Thoracic aorta (tissue), 2 donors: Measurements from ENCODE around the gene ATP9A. TPM values are rescaled to one million over a fixed set of nuclear protein-coding genes. Genes with fewer than 3 reads are reported as not detected.
A peak's percentile ranks its signal among the peaks of the same experiment; 100 is the strongest.

Experiments
- ATAC-seq: fragments of 150-250 bp; one replicate; pipeline ENCODE4 v1.8.0; 2017; ENCODE audit warnings: low read depth; ENCODE audit not compliant: insufficient number of reproducible peaks, low FRiP score
- DNase-seq: peaks from one replicate; pipeline ENCODE4 v3.0.0-alpha.2; 2020; ENCODE audit warnings: low spot score
- H3K27ac ChIP-seq, 2 donors: fragments of 200-600 bp; sonication (generic); 1 replicate in 1 of 2; 2 replicates in 1 of 2; pipeline ENCODE4 v1.5.1; 2016; ENCODE audit warnings: mild to moderate bottlenecking in 2 of 2, moderate library complexity in 2 of 2
- H3K27me3 ChIP-seq: fragments of 200-600 bp; sonication (generic); replicated peaks from 2 replicates; pipeline ENCODE4 v1.6.0; 2016; ENCODE audit warnings: mild to moderate bottlenecking; ENCODE audit not compliant: insufficient read depth
- H3K36me3 ChIP-seq: fragments of 200-600 bp; sonication (generic); one replicate; pipeline ENCODE4 v1.5.1; 2016
- H3K4me1 ChIP-seq, 2 donors: fragments of 200-600 bp; sonication (generic); 1 replicate in 1 of 2; 2 replicates in 1 of 2; pipeline versions ENCODE4 v1.5.1 to v1.6.0; 2016; ENCODE audit warnings: low read depth in 2 of 2, mild to moderate bottlenecking in 1 of 2; ENCODE audit not compliant: control insufficient read depth in 1 of 2
- H3K4me3 ChIP-seq: fragments of 200-600 bp; sonication (generic); 2 replicates; pipeline ENCODE4 v1.5.1; 2016; ENCODE audit warnings: mild to moderate bottlenecking
- H3K9me3 ChIP-seq: fragments of 200-600 bp; sonication (generic); 2 replicates; pipeline ENCODE4 v1.5.1; 2016
- CTCF ChIP-seq: fragments of 200-600 bp; sonication (generic); IDR thresholded peaks from one replicate; pipeline ENCODE4 v1.5.1; 2019; ENCODE audit warnings: antibody characterized with exemption
- total RNA-seq, 2 donors: library from RNA; depleted of rRNA; stranded (reverse); fragments of >200 nt; gene quantifications; one replicate each; pipeline versions ENCODE4 v1.1.0 to v1.2.3, GENCODE V29; 2016

The ATP9A gene
- total RNA-seq, 2 donors from 2014 or later = 54.4 TPM

- Histone ChIP-seq H3K4me1 (peaks cover 9 to 18% of the 10 kb centered on the region in 2 donors), H3K27me3 (no peaks in the 10 kb centered on the region), H3K9me3 (no peaks in the 10 kb centered on the region), H3K27ac (no peak overlapping the region), H3K4me3 (no peak overlapping the region), H3K36me3 (peaks cover 13% of the 10 kb centered on the region)
- DNase-seq = no peak
- ATAC-seq = no peak
- no peak for TF ChIP-seq CTCF
These were observed 170.6 kb downstream of the ATP9A start for GRCh38 chr20:51597389-51598231.

- DNase-seq (no peak), ATAC-seq (no peak)
- Histone ChIP-seq H3K9me3 (no peaks in the 10 kb centered on the region), H3K4me3 (no peak overlapping the region), H3K4me1 (peaks cover 9 to 18% of the 10 kb centered on the region in 2 donors), H3K36me3 (peaks cover 13% of the 10 kb centered on the region), H3K27me3 (no peaks in the 10 kb centered on the region), H3K27ac (no peak overlapping the region)
- no peak for TF ChIP-seq CTCF
These were observed 171.4 kb downstream of the ATP9A start for GRCh38 chr20:51596668-51597388.

- DNase-seq (no peak), ATAC-seq (no peak)
- TF ChIP-seq CTCF = no peak
- Histone ChIP-seq H3K36me3 (peaks cover 10% of the 10 kb centered on the region), H3K4me3 (no peak overlapping the region), H3K9me3 (no peaks in the 10 kb centered on the region), H3K4me1 (peaks cover 9 to 18% of the 10 kb centered on the region in 2 donors), H3K27ac (peak overlapping the region in 1 of 2 donors; percentile 10), H3K27me3 (no peaks in the 10 kb centered on the region)
These were observed 172.4 kb downstream of the ATP9A start for GRCh38 chr20:51595744-51596143.

GRCh38 chr20:51595058-51595532, 173.1 kb downstream of the ATP9A start:
- Histone ChIP-seq H3K27ac (peak overlapping the region; percentile 48 to 67), H3K9me3 (no peaks in the 10 kb centered on the region), H3K36me3 (peaks cover 6% of the 10 kb centered on the region), H3K4me3 (peak overlapping the region; percentile 44), H3K27me3 (no peaks in the 10 kb centered on the region), H3K4me1 (peaks cover 9 to 18% of the 10 kb centered on the region in 2 donors)
- DNase-seq = peak; percentile 79
- peak; percentile 86 for TF ChIP-seq CTCF
- ATAC-seq = peak; percentile 80
